ENCODE results near the gene ZNF584.
"Not testable (repeated sequence)": the region's sequence is repeated elsewhere in the genome, so short reads cannot be mapped to it uniquely, and the experiment has no call there.

The ZNF584 gene

DNA sequence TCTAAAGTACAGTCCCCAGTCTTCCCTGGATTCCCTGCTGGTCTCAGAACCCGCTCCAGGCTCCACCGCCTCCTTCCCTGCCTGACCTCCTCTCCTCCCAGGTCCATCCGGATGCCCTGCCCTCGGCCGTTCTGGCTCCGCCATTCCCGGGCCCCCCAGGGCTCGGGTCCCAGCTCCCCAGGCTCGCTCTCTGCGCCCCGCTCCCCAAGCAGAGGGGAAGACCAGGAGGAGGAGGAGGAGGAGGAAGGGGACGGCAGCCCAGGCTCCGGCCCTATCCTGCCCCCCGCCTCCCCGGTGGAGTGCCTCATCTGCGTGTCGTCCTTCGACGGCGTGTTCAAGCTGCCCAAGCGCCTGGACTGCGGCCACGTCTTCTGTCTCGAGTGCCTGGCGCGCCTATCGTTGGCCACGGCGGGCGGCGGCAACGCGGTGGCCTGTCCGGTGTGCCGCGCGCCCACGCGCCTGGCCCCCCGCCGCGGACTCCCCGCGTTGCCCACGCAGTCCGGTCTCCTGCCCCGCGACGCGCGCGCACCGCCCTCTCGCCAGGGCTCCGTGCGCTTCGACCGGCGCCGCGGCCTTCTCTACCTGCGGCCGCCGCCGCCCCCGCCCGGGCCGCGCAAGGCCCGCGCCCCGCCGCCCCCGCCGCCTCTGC, 12.3 kb upstream of the ZNF584 start:
- Mint-ChIP-seq H3K27me3 (peaks cover 31% of the 10 kb centered on the region), H3K4me3 (no peak overlapping the region), H3K4me1 (peaks cover 22% of the 10 kb centered on the region), H3K27ac (no peak overlapping the region), H3K9me3 (no peaks in the 10 kb centered on the region), H3K36me3 (peaks cover 39% of the 10 kb centered on the region)
- no peak for ATAC-seq

DNA sequence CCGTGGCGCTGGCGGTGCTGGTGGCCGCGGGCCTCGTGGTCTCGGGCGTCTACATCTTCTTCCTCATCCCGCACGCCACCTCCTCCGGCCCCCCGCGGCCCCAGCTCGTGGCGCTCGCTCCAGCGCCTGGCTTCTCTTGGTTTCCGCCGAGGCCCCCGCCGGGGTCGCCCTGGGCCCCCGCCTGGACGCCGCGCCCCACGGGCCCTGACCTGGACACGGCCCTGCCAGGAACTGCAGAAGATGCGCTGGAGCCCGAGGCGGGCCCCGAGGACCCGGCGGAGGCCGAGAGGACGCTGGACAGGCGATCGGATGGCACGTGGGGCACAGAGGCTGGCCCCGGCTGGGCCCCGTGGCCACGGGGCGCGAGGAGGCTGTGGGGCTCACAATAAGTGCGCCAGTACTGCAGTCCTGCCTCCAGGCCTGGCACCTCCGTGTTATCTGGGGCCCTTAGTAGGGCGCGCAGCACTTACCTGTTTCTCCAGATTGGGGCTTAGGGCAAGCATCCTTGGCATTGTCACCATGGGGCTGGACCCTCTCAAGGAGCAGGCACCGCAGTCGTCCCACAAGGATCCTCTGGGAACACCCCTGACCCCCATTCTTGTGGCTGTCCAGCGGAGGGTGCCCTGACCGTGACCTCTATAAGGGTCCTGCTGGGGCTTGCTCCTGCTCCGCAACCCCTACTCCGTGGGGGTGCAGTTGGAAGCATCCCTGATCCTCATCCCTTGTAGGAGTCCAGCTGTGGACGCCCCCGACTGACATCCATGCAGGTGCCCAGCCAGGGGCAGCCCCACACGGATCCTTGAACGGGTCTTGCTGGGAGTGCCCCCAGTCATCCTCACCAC, 11.5 kb upstream of the ZNF584 start:
- Mint-ChIP-seq H3K9me3 (no peaks in the 10 kb centered on the region), H3K27ac (no peak overlapping the region), H3K4me1 (peaks cover 27% of the 10 kb centered on the region), H3K4me3 (no peak overlapping the region), H3K27me3 (peaks cover 31% of the 10 kb centered on the region), H3K36me3 (peaks cover 37% of the 10 kb centered on the region)
- ATAC-seq: no peak

DNA sequence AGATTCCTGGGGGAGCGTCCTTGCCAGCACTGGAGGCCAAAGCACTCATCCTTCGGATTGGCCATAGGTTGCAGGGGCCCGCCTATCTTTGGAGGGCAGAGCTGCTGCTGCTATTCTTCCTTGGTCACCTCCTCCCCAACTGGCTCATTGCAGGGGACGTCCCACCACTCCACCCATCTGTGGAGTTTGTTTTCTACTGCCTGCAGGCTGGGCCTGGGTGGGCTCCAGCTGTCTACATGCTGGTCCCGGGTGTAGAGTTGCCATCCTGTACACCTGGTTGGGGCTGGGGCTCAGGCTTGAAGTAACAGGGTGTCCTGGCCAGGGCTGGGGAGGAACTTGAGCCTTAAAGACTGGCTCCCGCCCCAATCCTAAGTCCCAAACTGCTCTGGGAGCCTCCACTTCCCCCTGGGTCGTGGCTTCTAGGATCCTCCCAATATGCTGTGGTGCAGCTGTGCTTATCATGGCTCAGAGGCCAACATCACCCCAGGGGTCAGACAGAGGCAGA, 10.9 kb upstream of the ZNF584 start:
- peaks cover 27% of the 10 kb centered on the region for H3K4me1 Mint-ChIP-seq
- no peak overlapping the region for H3K27ac Mint-ChIP-seq
- ATAC-seq: no peak
- H3K27me3 Mint-ChIP-seq: peaks cover 31% of the 10 kb centered on the region
- no peak overlapping the region for H3K4me3 Mint-ChIP-seq
- no peaks in the 10 kb centered on the region for H3K9me3 Mint-ChIP-seq
- H3K36me3 Mint-ChIP-seq: peaks cover 33% of the 10 kb centered on the region

DNA sequence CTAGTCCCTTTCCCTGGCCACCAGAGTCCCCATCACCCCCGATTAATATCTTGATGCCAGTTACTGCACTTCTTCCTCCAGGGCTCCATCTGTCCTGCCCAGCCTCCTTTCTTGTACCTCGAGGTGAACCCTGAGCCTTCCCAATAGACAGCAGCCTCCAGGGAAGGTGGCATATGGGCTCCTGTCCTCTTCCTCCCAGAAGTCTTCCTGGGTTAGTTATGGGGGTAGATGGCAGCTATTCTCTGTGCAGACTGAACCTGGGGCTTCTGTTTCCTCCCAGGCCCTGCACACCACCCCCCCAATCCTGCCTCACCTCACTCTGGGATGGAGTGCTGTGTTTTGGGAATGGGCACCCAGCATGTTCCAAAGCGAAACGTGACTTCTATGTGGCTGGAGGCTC, 10.4 kb upstream of the ZNF584 start:
- Mint-ChIP-seq H3K4me3 (no peak overlapping the region), H3K9me3 (no peaks in the 10 kb centered on the region), H3K36me3 (peaks cover 28% of the 10 kb centered on the region), H3K27ac (no peak overlapping the region), H3K4me1 (peaks cover 27% of the 10 kb centered on the region), H3K27me3 (peaks cover 31% of the 10 kb centered on the region)
- ATAC-seq: no peak

DNA sequence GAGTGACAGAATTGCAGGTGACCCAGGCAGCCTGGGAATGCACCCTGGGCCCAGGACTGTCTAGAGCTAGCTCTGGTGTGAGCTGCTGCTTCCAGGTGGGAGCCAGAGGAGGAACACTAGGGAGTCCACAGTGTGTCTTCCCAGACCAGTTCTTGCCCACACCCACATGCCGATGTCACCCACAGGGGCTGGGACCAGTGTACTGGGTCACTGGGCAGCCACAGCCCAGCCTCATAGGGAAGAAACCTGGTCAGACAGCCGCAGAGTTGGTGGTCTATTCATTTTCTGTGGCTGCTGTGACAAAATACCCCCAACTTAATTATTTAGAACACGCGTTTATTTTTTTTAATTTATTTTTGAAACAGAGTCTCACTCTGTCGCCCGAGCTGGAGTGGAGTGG, 9.9 kb upstream of the ZNF584 start:
- H3K9me3 Mint-ChIP-seq: no peaks in the 10 kb centered on the region

DNA sequence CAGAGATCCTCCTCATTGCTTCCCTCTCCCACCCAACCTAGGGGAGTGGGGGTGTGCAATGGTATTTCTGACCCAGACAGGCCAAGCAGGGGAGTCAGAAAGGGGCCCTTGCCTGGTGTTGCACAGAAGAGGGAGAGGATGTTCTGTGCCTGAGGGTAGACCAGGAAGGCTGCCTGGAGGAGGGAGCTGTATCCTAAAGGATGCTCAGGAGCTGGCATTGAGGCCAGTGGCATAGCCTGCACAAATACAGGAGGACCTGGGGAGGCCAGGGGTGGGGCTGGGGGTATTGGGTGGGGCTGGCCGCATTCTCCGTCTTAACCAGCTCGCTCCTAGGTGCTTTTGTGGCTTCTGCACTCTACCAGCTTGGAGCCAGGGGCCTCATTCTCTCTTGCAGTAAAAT, 8.5 kb upstream of the ZNF584 start:
- no peak overlapping the region for H3K27ac Mint-ChIP-seq
- peaks cover 9% of the 10 kb centered on the region for H3K36me3 Mint-ChIP-seq
- ATAC-seq: no peak
- peaks cover 21% of the 10 kb centered on the region for H3K4me1 Mint-ChIP-seq
- no peaks in the 10 kb centered on the region for H3K9me3 Mint-ChIP-seq
- H3K4me3 Mint-ChIP-seq: no peak overlapping the region
- H3K27me3 Mint-ChIP-seq: peaks cover 31% of the 10 kb centered on the region

More for the DNA sequence above, 9.9 kb upstream of the ZNF584 start:
- peaks cover 23% of the 10 kb centered on the region for H3K36me3 Mint-ChIP-seq
- H3K4me1 Mint-ChIP-seq: peaks cover 27% of the 10 kb centered on the region
- H3K27ac Mint-ChIP-seq: no peak overlapping the region
- no peak for ATAC-seq
- H3K4me3 Mint-ChIP-seq: no peak overlapping the region
- H3K27me3 Mint-ChIP-seq: peaks cover 31% of the 10 kb centered on the region

DNA sequence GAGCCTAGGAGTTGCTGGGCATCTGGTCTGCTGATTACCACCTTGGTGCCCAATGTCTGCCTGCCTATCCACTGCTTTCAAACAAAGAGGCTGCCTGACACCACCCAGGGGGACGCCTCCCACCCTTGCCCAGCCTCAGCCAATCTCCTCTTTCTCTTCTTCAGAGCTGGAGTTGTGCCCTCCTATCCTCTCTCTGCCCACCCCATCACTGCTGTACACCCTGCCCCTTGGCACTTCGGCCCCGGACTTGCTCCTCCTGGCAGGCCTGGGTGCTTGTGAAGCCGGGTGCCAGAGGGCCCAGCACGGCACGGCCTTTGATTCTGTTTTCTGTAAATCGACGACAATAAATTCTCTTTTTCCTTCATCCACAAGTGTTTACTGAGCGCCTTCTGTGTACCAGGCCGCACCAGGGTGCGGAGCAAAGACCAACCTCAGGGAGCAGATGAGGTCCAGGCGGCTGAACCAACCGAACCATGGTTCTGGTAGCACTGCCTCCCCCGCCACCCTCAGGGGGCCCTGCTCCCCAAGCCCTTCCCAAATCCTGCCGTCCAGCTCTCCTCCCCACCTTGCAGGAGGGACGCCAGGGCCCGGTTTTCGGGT, 8.0 kb upstream of the ZNF584 start:
- no peak for ATAC-seq
- H3K27me3 Mint-ChIP-seq: peaks cover 29% of the 10 kb centered on the region
- H3K4me3 Mint-ChIP-seq: peak overlapping the region; percentile 92
- peak overlapping the region; percentile 78 for H3K27ac Mint-ChIP-seq
- peaks cover 7% of the 10 kb centered on the region for H3K36me3 Mint-ChIP-seq
- no peaks in the 10 kb centered on the region for H3K9me3 Mint-ChIP-seq
- H3K4me1 Mint-ChIP-seq: peaks cover 21% of the 10 kb centered on the region

DNA sequence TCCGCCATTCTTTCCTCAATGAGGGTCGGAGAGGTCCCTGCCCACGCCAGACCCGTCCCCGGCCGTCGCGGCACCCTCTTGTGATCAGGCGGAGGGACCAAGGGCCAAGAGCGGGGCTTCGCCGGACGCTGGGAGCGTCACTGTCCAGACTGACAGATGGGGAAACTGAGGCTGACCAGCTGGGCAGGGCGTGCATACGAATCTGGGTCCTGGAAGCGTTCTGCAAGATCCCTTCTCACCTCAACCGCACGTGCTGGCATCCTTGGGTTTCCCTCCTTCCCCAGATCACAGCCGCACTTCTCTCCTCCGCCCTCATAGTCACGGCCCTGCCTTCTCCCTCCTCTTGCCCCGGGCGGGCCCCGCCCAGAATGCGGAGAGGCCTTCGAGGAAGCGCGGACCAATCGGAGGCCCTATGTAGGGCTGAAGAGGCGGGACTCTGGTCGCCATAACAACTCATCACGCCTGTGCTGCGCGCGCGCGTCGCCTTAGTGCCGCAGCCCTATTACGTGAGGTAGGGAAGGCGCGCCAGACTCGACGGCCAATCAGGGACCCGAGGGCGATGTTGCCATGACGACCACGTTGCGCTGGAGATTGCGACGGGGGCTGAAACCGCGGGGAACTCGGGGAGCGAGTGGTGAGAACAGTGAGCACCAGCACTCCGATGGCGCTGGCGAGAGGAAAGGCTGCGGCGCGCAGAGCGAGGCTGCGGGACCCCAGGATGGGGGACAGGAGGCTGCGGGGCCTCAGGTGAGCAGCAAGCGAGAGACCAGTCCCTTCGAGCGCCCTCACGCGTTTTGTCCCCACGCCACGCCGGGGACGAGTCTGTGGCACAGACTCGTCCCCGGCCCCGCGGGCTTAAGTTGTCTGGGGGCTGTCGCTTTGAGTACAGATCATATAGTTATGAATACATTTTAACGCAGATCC, 7.3 kb upstream of the ZNF584 start:
- Mint-ChIP-seq H3K9me3 (no peaks in the 10 kb centered on the region), H3K27ac (peak overlapping the region; percentile 78), H3K4me3 (peak overlapping the region; percentile 92), H3K4me1 (peaks cover 19% of the 10 kb centered on the region), H3K36me3 (no peaks in the 10 kb centered on the region), H3K27me3 (peaks cover 22% of the 10 kb centered on the region)
- peak; percentile 99 for ATAC-seq

DNA sequence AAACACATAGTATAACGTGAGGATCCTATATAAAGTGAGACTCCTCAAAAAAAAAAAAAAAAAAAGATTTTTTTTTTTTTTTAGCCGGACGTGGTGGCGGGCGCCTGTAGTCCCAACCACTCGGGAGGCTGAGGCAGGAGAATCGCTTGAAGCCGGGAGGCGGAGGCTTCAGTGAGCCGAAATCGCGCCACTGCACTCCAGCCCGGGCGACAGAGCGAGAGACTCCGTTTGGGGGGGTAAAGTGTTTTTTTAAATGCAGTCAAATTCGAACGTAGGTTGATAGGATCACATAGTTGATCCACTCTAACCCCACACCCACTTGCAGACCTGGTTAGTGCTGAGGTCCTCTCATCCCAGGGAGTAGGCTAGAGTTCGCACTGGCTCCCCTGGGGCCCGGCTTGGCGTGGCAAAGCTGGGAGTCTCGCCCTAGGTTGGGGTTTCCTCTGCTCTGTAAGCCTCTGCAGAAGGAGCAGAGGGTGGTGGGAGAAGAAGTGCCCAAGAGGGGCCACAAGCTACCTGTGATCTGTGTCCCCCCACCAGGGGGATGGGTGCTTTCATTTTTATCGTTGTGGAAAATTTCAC, 6.5 kb upstream of the ZNF584 start:
- H3K9me3 Mint-ChIP-seq: no peaks in the 10 kb centered on the region
- peak overlapping the region; percentile 92 for H3K4me3 Mint-ChIP-seq
- ATAC-seq: no peak
- peaks cover 15% of the 10 kb centered on the region for H3K27me3 Mint-ChIP-seq
- H3K36me3 Mint-ChIP-seq: no peaks in the 10 kb centered on the region
- H3K27ac Mint-ChIP-seq: peak overlapping the region; percentile 78
- peaks cover 26% of the 10 kb centered on the region for H3K4me1 Mint-ChIP-seq

DNA sequence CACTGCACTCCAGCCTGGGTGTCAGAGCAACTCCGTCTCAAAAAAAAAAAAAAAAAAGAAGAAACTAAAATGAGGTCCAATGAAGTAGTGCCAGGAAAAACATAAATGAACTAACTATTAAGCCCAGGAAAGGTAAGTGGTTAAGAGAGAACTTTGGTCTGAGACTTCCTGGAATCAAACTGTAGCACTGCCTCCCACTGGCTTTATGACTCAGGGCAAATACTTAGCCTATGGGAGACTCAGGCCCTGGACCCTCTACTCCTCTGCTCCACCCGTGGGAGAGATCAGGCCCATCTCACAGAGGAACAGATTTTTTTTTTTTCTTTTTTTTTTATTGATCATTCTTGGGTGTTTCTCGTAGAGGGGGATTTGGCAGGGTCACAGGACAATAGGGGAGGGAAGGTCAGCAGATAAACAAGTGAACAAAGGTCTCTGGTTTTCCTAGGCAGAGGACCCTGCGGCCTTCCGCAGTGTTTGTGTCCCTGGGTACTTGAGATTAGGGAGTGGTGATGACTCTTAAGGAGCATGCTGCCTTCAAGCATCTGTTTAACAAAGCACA, 4.5 kb upstream of the ZNF584 start:
- H3K27ac Mint-ChIP-seq, H3K9me3 Mint-ChIP-seq, H3K4me3 Mint-ChIP-seq, ATAC-seq, H3K27me3 Mint-ChIP-seq, H3K36me3 Mint-ChIP-seq: not testable (repeated sequence)
- H3K4me1 Mint-ChIP-seq: peaks cover 43% of the 10 kb centered on the region

DNA sequence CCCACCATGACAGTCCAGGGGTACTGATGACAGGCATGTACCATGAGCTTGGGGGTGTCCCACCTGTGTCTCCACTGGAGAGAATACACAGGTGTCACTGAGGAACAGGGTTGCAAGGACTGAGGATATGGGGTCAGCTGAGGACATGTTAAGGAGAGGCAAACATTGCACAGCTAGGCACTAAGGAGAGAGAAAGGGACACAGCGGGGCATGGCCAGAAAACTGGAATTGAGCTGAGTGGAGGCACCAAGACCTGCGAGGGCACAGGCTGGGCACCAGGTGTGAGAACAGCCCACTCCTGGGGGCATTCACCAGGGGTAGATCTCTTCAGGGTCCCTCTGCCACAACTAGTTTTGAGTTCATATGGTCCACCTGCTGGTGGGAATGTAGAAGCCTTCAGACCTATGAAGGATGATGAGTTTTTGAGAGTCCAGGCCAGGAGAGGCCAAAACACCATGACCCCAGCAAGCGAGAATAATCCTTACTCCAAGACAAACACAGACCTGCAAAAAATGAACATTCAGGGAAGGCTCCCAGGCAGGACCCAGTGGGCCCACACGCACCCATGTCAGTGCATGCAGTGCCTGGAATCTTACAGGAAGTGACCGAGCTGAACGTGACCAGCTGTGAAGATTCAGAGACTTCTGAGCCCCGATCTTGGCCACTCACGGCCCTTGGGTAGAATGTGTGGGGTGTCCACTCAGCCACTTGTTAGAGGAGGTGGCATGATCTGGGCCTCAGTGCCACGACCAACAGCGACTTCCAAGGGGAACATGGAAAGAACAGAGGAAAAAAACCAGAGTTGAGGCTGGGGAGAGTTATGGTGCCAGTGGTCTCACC, 1.4 kb upstream of the ZNF584 start:
- no peaks in the 10 kb centered on the region for H3K27me3 Mint-ChIP-seq

DNA sequence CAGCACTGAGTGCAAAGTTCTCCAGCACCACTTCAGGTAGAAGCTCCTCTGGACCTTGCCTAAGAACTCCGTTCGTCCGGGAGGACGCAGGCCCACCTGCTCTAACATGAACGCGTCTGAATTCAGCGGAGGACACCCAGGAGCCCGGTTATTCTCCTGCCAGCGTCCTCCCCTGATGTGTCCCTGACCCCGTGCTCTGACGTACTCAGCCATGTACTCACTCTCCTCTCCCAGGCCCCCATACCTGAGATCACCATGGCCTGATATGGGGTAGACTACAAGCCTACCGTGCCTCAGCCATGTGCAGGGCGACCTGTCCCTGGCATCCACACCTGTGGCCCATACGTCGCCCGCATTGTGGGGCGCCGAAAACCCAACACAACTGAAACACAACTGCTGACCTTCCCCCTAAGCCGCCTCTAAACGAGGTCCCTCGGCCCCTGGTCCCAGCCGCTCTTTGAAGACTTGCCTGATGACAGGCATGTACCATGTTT, 744 bp upstream of the ZNF584 start:
- peak; percentile 32 for ATAC-seq
- Mint-ChIP-seq H3K9me3 (no peaks in the 10 kb centered on the region), H3K27me3 (no peaks in the 10 kb centered on the region), H3K36me3 (peaks cover 5% of the 10 kb centered on the region), H3K4me3 (peak overlapping the region; percentile 83), H3K27ac (peak overlapping the region; percentile 87), H3K4me1 (peaks cover 42% of the 10 kb centered on the region)

More for the DNA sequence above, 1.4 kb upstream of the ZNF584 start:
- H3K4me3 Mint-ChIP-seq: peak overlapping the region; percentile 83
- no peak for ATAC-seq
- H3K4me1 Mint-ChIP-seq: peaks cover 42% of the 10 kb centered on the region
- no peaks in the 10 kb centered on the region for H3K9me3 Mint-ChIP-seq
- H3K27ac Mint-ChIP-seq: peak overlapping the region; percentile 87
- no peaks in the 10 kb centered on the region for H3K36me3 Mint-ChIP-seq

DNA sequence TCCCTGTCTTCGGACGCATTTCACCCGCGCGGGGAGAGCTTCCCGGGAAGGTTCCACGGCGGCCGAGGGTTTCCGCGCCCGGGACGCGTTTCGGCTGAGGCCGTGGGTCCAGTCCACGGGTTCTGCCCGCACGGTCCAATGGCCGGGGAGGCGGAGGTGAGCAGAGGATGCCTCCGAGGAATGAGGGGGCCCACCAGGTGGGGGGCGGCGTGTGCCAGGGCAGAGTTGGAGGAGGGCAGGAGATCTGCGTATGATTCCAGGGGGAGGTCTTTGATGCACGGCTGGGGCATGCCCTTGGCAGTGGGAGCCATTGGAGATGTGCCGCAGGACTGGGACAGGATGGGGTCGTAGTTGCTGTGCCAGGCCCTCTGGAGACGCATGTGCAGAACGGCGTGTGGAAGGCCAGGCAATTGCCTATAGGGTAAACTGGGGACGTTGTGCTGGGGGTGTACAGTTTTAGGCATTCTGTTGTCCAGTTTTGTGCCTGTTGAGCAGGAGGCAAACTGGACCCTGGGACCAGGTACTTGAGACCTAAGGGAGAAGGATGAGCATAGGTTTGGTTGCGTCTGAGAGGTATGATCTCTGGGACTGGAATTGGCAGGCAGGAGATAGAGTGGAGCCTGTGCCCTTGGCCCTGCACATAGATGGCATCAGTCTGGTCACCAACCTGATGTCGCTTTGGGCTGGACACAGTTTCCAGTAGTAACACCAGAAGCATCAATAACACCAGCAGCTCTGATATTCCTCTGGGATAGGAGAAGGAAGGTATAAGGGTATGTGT, 751 bp downstream of the ZNF584 start:
- Mint-ChIP-seq H3K4me3 (peak overlapping the region; percentile 83), H3K27me3 (no peaks in the 10 kb centered on the region), H3K9me3 (no peaks in the 10 kb centered on the region), H3K36me3 (peaks cover 10% of the 10 kb centered on the region), H3K4me1 (peaks cover 42% of the 10 kb centered on the region), H3K27ac (peak overlapping the region; percentile 87)
- no peak for ATAC-seq

Measured in stimulated activated memory B cell treated with anti-CD40 and anti-IgM and Interleukin-4, amounts not matched to agents 10 μg/mL and 1 μg/mL and 100 μg/mL, for 72 hours (primary cell).